Measurements from ENCODE around the gene OXCT2.
"Not testable (repeated sequence)": the region's sequence is repeated elsewhere in the genome, so short reads cannot be mapped to it uniquely, and the experiment has no call there.

OXCT2 gene

GRCh38 chr1:39802496-39803260 is 31.5 kb upstream of the OXCT2 start:
- TF ChIP-seq Cebpa-rat (IDR thresholded peaks at IDR 0.05): no peak

GRCh38 chr1:39800471-39800835 is 29.3 kb upstream of the OXCT2 start:
- H3K4me2 ChIP-seq: 0 out of 2 replicates have a peak overlapping the region, but pooled peaks have one; percentile 58
- H3K27me3 ChIP-seq: no peaks in the 10 kb centered on the region
- H3K4me3 ChIP-seq: no peak overlapping the region
- peaks cover 20% of the 10 kb centered on the region for H3K4me1 ChIP-seq
- H4K20me1 ChIP-seq: no peaks in the 10 kb centered on the region
- no peak overlapping the region for H3K27ac ChIP-seq
- H3K9me3 ChIP-seq: peaks cover 2% of the 10 kb centered on the region; the same call in 1 of the 2 replicates
- H3K9ac ChIP-seq: no peak overlapping the region
- no peaks in the 10 kb centered on the region for H3K36me3 ChIP-seq
- TF ChIP-seq Cebpa-rat (IDR thresholded peaks at IDR 0.05): no peak

More at GRCh38 chr1:39802496-39803260, 31.5 kb upstream of the OXCT2 start:
- Histone ChIP-seq H3K4me1 (peaks cover 20% of the 10 kb centered on the region), H3K4me2 (no peak overlapping the region), H3K9ac (no peak overlapping the region), H3K27ac (no peak overlapping the region), H3K9me3 (peaks cover 16% of the 10 kb centered on the region), H3K27me3 (no peaks in the 10 kb centered on the region), H3K36me3 (no peaks in the 10 kb centered on the region), H4K20me1 (no peaks in the 10 kb centered on the region), H3K4me3 (no peak overlapping the region)

GRCh38 chr1:39799770-39800470 is 28.8 kb upstream of the OXCT2 start:
- no peaks in the 10 kb centered on the region for H3K36me3 ChIP-seq

GRCh38 chr1:39798859-39799769 is 28.0 kb upstream of the OXCT2 start:
- Histone ChIP-seq H3K4me3 (peak overlapping the region; percentile 51), H3K4me1 (peaks cover 23% of the 10 kb centered on the region), H3K27ac (peak overlapping the region; percentile 71), H3K4me2 (peak overlapping the region; percentile 58)
- H3K27me3 ChIP-seq, H3K9me3 ChIP-seq, H4K20me1 ChIP-seq, H3K36me3 ChIP-seq, H3K9ac ChIP-seq: not testable (repeated sequence)

More at GRCh38 chr1:39799770-39800470, 28.8 kb upstream of the OXCT2 start:
- Histone ChIP-seq H3K4me2 (peak overlapping the region; percentile 58), H4K20me1 (no peaks in the 10 kb centered on the region), H3K9ac (no peak overlapping the region), H3K27me3 (no peaks in the 10 kb centered on the region), H3K4me1 (peaks cover 20% of the 10 kb centered on the region), H3K4me3 (peak overlapping the region; percentile 51), H3K9me3 (no peaks in the 10 kb centered on the region), H3K27ac (no peak overlapping the region)
- TF ChIP-seq Cebpa-rat (IDR thresholded peaks at IDR 0.05): no peak

GRCh38 chr1:39795651-39796050 is 24.5 kb upstream of the OXCT2 start:
- Histone ChIP-seq H3K4me2 (no peak overlapping the region), H3K27me3 (no peaks in the 10 kb centered on the region), H3K9ac (no peak overlapping the region), H3K9me3 (no peaks in the 10 kb centered on the region), H4K20me1 (no peaks in the 10 kb centered on the region), H3K36me3 (no peaks in the 10 kb centered on the region), H3K27ac (no peak overlapping the region), H3K4me1 (peaks cover 33% of the 10 kb centered on the region), H3K4me3 (no peak overlapping the region)
- TF ChIP-seq Cebpa-rat (IDR thresholded peaks at IDR 0.05): no peak

GRCh38 chr1:39791838-39792237 is 20.7 kb upstream of the OXCT2 start:
- no peak overlapping the region for H3K9ac ChIP-seq
- no peaks in the 10 kb centered on the region for H4K20me1 ChIP-seq
- H3K36me3 ChIP-seq: no peaks in the 10 kb centered on the region
- no peak overlapping the region for H3K4me3 ChIP-seq
- H3K27me3 ChIP-seq: peaks cover 15% of the 10 kb centered on the region
- H3K4me2 ChIP-seq: no peak overlapping the region
- H3K9me3 ChIP-seq: no peaks in the 10 kb centered on the region
- no peak for TF ChIP-seq Cebpa-rat (IDR thresholded peaks at IDR 0.05)
- no peak overlapping the region for H3K27ac ChIP-seq
- peaks cover 40% of the 10 kb centered on the region for H3K4me1 ChIP-seq

- H3K36me3 ChIP-seq: no peaks in the 10 kb centered on the region
- peak overlapping the region; percentile 66 for H3K4me2 ChIP-seq
- H3K27ac ChIP-seq: peak overlapping the region; percentile 62
- no peaks in the 10 kb centered on the region for H3K9me3 ChIP-seq
- H4K20me1 ChIP-seq: no peaks in the 10 kb centered on the region
- peaks cover 56% of the 10 kb centered on the region for H3K4me1 ChIP-seq
- peaks cover 15% of the 10 kb centered on the region for H3K27me3 ChIP-seq
- peak overlapping the region; percentile 66 for H3K4me3 ChIP-seq
- TF ChIP-seq Cebpa-rat (IDR thresholded peaks at IDR 0.05): no peak
- peak overlapping the region; percentile 76 for H3K9ac ChIP-seq
These were observed 18.5 kb upstream of the OXCT2 start for GRCh38 chr1:39789571-39790110.

GRCh38 chr1:39788758-39789570 is 17.8 kb upstream of the OXCT2 start, which contains the start of gene BMP8B:
BMP8B (minus strand) TSS chr1:39788865; CDS start chr1:39788485, 380 bp downstream.
- peak within 1 kb of the TSS; percentile 74 for H3K4me2 ChIP-seq
- no peak for TF ChIP-seq Cebpa-rat (IDR thresholded peaks at IDR 0.05)
- H3K27me3 ChIP-seq: peaks cover 15% of the 10 kb centered on the region
- no peaks in the 10 kb centered on the region for H4K20me1 ChIP-seq
- H3K36me3 ChIP-seq: no peaks in the 10 kb centered on the region
- H3K27ac ChIP-seq: peak within 1 kb of the TSS; percentile 62
- H3K9ac ChIP-seq: peak within 1 kb of the TSS; percentile 76
- peak within 1 kb of the TSS; percentile 66 for H3K4me3 ChIP-seq
- H3K4me1 ChIP-seq: peaks cover 52% of the 10 kb centered on the region
- H3K9me3 ChIP-seq: no peaks in the 10 kb centered on the region

GRCh38 chr1:39788426-39788757 is 17.2 kb upstream of the OXCT2 start:
- H3K4me1 ChIP-seq: peaks cover 47% of the 10 kb centered on the region
- no peaks in the 10 kb centered on the region for H4K20me1 ChIP-seq
- peak overlapping the region; percentile 66 for H3K4me3 ChIP-seq
- H3K9ac ChIP-seq: no peak overlapping the region
- H3K27me3 ChIP-seq: peaks cover 15% of the 10 kb centered on the region
- peak overlapping the region; percentile 66 for H3K4me2 ChIP-seq
- H3K27ac ChIP-seq: no peak overlapping the region
- no peaks in the 10 kb centered on the region for H3K9me3 ChIP-seq
- no peak for TF ChIP-seq Cebpa-rat (IDR thresholded peaks at IDR 0.05)
- no peaks in the 10 kb centered on the region for H3K36me3 ChIP-seq

GRCh38 chr1:39787964-39788363 is 16.8 kb upstream of the OXCT2 start:
- H3K27me3 ChIP-seq: peaks cover 15% of the 10 kb centered on the region
- H4K20me1 ChIP-seq, H3K4me3 ChIP-seq, H3K9ac ChIP-seq, H3K36me3 ChIP-seq, H3K27ac ChIP-seq, H3K9me3 ChIP-seq: not testable (repeated sequence)
- peaks cover 43% of the 10 kb centered on the region for H3K4me1 ChIP-seq
- peak overlapping the region; percentile 74; the same call in 1 of the 2 replicates for H3K4me2 ChIP-seq
